HG03066 (cell line): Measurements from ENCODE around the gene LMAN2L.
"Not testable (repeated sequence)": the region's sequence is repeated elsewhere in the genome, so short reads cannot be mapped to it uniquely, and the experiment has no call there.

Experiments used
- ATAC-seq: cut with Tn5 transposase; IDR thresholded peaks from one replicate; pipeline ENCODE4 v1.9.1; 2021; ENCODE audit warnings: low read depth; ENCODE audit not compliant: unreplicated experiment

The LMAN2L gene

DNA sequence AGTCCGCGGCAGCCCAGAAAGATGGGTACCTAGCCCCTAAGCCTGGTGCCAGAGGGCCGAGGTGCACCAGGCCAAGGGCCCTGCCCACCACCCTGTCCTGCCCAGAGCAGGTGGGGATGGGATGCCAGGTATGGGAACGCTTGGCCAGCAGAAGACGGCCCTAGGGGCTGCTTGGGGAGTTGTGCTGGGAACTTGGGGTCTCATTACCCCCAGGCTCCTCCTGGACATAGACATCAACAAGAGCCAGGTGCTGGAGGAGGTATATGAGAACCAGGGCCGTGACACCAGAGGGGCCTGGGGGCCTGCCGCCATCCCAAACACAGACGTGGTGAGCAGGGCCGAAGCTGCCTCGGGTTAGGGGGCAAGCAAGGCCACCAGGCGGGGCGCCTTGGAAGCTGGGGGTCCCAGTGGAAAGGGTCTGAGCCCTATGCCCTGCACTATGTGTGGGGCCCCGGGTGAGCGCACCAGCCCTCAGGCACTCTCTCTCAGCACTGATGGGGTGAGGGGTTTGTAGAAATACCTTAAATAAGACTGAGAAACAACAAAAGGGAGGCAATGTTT, 50.4 kb downstream of the LMAN2L start:
- no peak for ATAC-seq

DNA sequence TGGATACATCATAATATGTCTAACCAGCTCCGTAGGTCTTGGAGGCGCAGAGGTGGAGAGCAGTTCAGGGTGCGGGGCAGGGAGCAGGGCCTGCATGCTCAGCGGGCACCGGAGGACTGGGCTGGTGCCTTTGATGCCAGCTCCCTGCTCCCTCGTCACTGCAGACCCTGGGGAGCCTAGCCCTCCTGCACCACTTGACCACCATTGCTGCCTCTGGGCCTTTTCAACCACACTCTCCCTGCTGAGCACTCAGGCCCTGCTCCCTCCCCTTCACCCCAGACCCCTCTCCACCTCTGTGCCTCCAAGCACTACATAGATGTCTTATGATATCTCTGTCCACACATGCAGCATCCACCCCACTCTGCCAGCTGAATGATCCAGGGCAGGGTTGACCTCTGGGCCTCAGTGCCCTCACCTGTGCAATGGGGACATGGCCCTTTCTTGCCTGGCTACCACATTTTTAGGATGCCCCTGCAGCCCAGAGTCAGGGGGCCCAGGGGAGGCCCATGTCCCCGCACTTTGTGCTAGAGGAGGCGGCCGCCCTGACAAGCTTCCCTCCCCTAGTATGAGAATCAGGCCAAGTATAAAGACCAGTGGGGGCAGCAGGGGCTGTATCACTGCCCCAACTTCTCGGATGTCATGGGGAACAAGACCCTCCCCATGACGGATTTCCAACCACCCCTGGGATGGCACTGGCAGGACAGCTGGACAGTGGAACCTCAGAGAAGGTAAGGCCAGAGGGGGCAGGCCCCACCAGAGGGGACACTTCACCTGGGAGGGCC, 51.0 kb downstream of the LMAN2L start:
- no peak for ATAC-seq

DNA sequence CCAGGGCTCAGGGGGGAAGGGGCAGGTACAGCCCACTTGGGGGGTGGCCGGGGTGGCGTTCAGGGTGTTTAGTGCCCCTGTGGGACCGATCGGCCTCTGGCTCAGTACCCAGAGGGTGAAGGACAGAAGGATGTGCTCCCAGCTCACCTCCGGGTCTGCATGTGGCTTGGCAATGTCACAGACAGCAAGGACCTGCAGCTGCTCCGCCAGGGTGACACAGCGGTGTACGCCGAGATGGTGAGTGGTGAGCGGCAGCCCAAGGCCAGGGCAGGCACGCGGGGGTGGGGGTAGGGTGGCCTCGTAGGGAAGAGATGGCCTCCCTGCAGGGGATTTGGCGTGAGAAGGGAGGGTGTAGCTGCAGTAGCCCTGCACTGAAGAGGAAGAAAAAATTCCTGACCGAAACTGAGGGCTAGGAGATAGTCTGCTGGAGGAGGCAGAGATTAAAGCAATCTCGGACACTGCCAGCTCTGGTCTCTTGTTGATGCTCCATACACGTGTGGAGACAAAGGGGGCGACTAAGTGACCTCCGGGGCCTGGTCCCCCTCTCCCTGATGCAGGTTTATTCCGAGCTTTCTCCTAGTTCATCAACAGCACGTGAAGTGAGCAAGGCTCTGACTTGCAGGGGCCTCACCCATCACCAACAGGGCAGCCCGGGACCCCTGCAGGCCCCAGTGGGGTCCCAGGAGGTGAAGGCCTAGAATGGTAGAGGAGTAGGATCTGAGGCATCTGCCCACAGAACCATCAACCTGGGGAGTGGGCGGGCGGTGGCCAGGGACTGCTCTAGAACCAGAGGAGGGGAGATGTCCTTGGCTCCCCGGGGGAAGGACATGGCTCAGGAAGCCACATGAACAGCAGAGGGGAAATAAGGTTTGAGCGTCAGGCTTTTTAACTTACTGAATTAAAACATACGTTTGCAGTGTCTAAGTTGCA, 51.9 kb downstream of the LMAN2L start:
- ATAC-seq: no peak

DNA sequence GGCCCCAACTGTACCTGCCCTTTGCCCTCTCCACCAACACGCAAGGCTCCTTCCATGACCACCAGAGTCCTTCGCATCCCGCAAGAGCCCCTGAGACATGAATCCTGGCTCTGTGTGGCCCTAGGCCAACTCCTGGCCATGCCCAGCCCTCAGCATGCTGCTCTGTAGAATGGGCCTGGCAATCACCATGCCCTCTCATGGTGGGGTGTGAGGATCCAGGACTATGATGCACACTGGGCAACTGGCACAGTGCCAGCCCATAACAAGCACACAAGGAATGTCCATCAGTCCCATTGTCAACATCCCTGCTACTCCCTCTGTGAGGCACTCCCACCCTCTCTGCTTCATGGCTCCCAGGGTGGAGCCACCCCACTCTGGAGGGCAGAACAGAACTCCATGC, 52.6 kb downstream of the LMAN2L start:
- ATAC-seq: no peak

DNA sequence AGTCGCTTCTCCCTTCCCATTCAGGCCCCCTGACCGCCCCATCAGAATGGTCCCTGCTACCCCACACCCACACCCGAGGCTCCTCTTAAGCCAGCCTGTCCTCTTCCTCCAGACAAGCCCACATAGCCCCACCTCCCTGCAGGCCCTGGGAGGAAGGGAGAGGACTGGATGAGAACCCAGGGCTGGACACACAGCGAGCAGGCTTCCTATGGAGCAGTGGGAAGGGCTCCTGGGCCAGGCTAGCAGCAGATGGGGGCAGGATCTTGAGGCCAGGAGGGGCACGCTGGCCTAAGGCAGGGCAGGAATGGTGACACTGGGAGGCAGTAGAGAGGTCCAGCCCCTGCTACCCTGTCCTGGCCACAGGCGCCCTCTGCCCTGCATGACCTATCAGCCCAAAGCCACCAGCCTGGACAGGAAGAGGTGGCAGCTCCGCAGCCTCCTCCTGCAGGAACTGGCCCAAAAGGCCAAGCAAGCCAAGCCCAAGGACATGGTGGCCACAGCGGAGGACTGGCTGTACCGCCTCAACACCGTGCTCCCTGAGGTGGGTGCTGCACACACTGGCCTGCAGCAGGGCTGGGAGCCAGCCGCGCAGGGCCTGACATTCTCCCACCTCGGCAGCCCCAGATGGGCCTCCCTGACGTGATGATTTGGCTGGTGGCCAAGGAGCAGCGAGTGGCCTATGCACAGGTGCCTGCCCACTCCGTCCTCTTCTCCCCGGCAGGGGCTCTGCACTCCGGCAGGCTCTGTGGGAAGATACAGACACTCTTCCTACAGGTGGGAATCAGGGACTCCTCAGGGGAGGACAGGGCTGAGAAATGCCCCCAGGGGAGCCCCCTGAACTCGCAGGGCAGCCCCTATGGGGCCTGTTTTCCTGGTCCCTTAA, 54.0 kb downstream of the LMAN2L start:
- ATAC-seq: no peak

DNA sequence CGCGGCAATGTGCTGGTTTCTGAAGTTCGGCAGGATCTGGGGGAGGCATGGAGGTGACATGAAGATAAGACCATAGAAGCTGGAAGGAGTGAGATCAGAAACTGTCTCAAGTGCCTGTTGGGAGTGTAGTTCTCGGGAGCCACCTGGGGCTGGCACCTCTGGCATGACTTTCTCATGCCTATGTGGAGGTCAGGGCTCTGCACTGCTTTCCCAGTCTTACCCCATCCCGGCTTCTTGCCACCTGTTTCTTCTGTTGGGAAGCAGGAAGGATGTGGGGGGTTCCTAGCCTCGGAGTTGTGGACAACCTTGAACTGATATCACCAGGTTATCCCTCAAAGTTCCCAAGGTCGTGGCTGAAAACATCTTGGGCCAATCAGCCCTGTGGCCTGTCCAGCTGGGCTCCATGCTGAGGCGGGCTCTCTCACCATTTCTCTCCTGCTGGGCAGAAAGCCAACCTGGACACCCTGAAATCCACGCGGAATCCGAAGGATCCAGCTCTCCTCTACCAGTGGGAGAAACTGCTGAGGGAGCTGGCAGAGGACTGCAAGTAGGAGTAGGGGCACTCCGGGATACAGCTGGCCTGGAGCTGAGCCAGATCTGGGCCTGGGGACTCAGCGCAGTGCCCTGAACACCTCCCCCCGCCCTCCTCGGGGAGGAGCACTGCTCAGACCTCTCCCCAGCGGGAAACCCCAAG, 54.8 kb downstream of the LMAN2L start:
- ATAC-seq: no peak

DNA sequence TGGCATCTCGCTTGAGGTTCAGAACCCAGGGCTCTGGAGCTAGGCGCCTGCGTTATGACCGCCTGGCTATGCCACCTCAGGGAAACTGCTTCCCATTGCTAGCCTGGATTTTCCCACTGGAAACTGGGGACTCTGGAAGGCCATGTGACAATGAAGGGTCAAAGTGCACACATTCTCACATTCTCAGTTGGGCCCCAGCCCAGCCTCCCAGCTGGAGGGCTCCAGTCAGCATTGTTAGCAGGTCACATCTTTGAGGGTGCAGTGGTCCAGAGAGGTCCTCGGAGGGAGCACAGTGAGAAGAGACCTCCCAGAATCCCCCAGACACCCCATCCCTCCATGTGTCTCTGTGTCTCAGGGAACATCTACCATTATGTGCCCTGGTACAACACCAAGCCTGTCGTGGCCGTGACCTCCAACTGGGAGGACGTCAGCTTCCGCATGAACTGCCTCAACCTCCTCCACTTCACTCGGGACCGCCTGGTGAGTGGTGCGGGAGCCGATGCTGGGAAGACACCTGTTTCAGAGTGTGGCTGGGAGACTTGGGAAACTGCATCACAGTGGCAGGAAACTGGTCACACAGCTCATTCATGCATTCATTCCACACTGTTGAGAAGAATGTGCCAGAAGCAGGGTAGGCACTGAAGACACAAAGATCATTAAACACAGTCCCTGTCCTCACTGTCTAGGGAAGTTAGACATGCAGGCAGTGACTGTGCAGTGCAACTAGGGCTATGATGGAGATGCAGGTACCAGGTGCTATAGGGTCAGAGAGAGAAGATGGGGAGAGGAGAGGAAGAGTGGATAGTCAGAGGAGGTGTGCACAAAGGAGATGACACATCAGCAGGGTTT, 55.7 kb downstream of the LMAN2L start:
- ATAC-seq: no peak

DNA sequence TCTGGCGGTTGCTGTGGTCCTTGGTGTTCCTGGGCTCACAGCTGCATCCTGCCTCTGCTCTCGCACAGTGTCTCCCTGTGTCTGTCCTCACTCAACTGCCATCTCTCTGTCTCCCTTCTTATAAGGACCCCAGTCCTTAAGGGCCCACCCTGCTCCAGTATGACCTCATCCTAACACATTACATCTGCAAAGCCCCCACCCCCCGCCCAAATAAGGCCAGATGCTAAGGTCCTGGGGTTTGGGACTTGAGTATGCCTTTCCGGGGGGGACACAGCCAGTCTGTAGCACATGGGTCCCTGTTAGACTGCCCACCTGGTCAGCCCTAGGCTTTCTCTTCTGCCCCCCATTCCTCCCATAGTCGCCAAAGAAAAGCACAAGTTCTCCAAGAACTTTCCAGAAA, 56.6 kb downstream of the LMAN2L start:
- no peak for ATAC-seq

DNA sequence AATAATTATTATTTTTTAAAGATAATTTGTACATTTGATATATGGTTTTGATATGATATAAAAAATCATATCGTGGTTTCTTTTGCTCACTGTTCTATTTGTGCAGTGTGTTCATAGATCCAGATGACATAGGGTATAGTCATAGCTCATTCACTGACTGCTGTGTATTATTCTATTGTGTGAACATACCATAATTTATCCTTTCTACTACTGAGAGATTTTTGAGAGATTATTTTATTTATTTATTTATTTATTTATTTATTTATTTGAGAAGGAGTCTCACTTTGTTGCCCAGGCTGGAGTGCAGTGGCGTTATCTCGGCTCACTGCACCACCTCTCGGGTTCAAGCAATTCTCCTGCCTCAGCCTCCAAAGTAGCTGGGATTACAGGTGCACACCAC, 58.3 kb downstream of the LMAN2L start:
- ATAC-seq: no peak

DNA sequence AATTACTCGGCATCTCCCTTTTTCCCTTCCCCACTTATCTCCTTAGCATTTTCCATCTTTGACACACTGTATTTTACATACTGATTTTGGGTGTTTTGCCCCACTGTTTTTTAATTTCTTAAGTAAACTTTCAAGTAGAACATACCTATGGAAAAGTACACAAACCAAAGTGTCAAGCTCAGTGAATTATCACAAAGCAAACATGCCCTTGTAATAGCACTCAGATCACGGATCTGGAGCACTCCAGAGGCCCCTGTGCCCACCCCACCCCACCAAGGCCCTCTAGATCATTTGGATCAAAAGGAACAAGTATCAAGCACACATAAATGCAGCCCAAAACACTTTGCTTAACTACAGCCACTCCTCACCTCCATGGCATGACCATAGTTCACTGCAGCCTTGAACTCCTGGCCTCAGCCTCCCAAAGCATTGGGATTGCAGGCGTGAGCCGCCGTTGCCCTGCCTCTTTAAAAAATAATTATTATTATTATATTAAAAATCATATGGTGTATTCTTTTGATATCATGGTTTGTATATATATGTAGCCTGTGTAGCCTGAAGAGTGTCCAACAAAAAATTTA, 59.2 kb downstream of the LMAN2L start:
- no peak for ATAC-seq

DNA sequence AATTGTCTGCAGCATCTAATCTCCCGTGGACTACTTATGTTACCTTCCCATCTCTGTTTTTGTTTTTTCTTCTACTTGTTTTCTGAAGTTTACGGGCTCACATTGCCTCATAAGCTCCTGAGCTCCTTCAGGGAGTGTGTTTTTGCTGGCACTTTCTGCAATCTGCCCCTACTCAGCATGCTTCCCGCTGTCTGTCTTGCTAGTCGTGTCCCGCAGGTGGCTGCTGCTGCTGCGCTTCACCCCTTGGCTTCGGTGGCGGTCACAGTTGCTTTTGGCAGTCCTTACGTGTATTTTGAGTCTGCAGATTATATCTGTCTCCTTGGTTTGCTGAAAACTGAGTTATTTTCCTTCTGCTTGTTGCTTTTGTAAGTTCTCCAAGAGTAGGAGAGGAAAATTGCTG, 60.0 kb downstream of the LMAN2L start:
- ATAC-seq: no peak

DNA sequence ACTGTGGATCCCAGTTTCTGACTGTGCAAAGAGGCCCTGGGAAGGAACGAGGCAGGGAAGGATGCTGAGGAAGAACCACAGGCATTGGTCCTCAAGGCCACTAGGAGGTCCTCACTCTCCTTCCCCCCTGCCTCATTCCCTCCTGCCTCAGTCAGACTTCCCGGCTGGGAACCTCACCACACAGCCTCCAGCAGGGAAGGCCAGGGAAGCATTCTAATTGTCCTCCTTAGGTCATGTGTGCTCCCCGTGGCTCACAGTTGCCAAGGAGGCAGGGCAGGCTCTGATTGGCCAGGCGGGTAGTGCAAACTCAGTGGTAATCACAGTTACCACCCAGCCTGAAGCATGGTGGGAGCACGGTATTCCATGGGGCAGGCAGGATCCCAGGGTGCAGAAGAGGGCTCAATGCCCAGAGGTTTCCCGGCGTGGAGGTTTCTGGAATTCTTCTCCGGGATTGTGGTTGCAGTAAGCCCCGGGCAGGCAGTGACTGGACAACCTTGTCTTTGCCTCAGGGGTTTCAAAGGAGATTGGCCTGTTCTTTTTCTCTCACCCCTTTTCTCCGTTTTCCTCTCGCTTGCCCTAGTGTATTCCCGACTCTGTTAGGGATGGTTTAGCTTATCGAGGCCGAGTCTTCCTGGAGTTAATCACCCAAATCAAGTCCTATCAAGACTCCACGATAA, 70.2 kb downstream of the LMAN2L start:
- no peak for ATAC-seq

DNA sequence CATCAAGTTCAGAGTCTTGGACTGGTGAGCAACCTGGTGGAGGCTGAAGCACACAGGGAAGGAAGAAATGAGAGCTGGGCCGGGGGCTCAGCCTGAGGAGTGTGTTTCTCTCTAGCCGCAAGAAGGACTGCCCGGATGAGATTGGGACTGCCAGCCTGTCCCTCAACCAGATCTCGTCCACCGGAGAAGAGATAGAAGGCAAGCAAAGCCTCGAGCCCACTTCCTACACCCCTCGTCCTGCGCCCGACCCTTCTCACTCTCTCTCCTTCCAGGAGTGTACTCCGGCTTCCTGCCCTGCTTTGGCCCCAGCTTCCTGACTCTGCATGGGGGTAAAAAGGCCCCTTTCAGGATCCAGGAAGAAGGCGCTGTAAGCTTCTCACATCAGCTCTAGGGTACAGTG, 71.1 kb downstream of the LMAN2L start:
- ATAC-seq: no peak

DNA sequence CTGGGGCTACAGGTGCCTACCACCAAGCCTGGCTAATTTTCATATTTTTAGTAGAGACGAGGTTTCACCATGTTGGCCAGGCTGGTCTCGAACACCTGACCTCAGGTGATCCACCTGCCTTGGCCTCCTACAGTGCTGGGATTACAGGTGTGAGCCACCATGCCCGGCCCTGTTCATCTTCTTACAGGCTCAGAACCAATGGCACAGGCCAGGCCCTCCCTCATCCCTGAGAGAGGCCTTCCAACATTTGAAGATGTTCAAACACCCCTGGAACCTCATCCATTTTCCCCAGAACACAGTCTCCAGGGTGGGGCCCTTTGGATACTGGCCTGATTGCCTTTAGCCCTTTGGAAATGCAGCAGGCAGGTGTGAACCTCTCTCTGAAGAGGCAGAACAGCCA, 74.1 kb downstream of the LMAN2L start:
- ATAC-seq: not testable (repeated sequence)

DNA sequence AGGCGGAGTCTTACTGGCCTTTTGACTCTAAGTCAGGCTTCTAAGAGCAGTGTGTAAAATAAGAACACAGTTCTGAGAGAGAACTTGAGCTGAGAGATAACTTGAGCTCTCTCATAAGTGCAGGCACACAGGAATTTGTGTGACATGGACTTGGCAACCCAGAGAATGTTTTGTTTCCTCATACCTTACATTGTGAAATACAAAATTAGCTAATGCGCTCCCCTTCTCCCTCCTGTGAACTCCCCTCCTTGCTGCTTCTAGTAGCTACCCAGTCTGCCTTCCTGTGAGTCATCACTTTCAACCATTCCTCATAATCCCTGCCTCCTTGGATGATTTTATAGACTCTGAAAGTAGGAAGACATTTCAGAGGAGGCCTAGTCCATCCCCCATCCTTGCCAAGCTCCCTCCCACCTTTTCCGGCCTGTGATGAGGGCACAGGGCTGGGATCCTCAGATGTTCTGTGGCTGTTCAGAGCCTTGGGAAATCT, 74.7 kb downstream of the LMAN2L start:
- ATAC-seq: no peak

DNA sequence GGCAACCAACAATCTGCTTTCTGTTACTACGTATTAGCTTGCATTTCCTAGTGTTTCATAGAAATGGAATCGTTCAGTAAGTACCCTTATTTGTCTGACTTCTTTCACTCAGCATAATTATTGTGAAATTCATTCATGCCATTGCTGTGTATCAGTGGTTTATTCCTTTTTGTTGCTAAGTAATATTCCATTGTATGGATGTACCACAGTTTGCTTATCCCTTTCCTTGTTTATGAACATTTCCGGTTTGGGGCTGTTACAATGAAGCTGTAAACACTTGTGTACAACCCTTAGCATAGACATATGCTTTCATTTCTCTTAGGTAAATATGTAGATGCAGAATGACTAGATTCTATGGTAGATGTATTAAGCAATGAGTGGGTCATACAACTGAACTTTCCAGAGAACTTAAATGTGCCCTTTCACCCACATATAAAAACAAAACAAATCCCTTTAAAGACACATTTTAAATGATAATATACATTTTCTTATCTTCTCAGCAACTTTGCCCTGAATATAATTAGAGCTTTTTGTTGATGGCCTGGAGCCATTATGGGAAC, 75.4 kb downstream of the LMAN2L start:
- no peak for ATAC-seq

DNA sequence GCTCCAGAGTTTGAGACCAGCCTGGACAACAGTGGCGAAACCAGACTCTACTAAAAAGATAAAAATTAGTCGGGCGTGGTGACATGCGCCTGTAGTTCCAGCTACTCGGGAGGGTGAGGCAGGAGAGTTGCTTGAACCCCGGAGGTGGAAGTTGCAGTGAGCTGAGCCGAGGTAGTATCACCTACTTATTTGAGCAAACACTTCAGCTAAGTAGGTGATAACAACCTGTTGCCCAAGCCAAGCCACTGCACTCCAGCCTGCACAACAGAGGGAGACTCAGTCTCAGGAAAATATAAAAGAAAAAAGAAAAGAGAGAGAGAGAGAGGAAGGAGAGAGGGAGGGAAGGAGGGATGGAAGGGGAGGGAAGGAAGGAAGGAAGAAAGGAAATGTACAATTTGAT, 76.0 kb downstream of the LMAN2L start:
- ATAC-seq: no peak

DNA sequence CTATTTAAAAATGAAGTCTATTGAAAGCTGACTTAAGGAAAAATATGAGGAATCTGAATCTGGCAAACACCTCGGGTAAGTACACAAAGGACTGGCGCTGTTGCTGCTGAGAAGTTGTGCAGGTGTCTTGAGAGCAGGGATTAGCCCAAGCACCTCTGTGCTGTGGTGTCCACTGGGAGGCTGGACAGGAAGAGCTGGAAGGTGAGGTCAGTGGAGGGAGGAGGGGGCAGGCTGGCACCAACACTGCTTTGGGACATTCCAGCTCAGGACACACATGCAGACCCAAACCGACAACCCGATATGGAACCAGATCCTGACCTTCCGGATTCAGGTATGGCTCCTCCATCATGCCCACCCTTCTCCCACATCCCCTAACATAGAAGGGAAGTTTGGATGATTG, 76.7 kb downstream of the LMAN2L start:
- ATAC-seq: no peak
